T-cell (primary cell): ENCODE results near the gene STAB1. TPM values are rescaled to one million over a fixed set of nuclear protein-coding genes. Genes with fewer than 3 reads are reported as not detected.
A peak's percentile ranks its signal among the peaks of the same experiment; 100 is the strongest.

Experiments used
- ATAC-seq, 4 experiments: fragments of 200-7000 bp in 3 of 4; fragments of 150-1000 bp in 1 of 4; cut with Tn5 transposase; replicated peaks in 1 of 4; 1 replicate in 3 of 4; 2 replicates in 1 of 4; pipeline ENCODE4 v1.10.0; 2021; ENCODE audit warnings: moderate library complexity in 3 of 4, mild to moderate bottlenecking in 2 of 4, moderate number of reproducible peaks in 1 of 4
- CTCF ChIA-PET, 2 donors: fragments of 300-600 bp; sonication (Branson Sonifier 250); formaldehyde crosslinking; loops; one replicate each; lab custom pipeline; 2022; ENCODE audit warnings: antibody characterized with exemption in 2 of 2; lab: Charles Lee
- POLR2A ChIA-PET, 2 donors: fragments of 300-600 bp; sonication (Branson Sonifier 250); formaldehyde crosslinking; loops; one replicate each; lab custom pipeline; 2022; ENCODE audit warnings: antibody characterized with exemption in 2 of 2; lab: Charles Lee
- DNase-seq, 35 experiments: peaks; one replicate each; pipeline versions ENCODE4 v3.0.0 to v3.0.0-alpha.2; 2013 to 2023
- H3K27ac ChIP-seq: one replicate; pipeline ENCODE4 v1.5.1; 2013; ENCODE audit warnings: low read length
- H3K27me3 ChIP-seq, 2 experiments: replicated peaks in 1 of 2; 1 replicate in 1 of 2; 2 replicates in 1 of 2; pipeline versions ENCODE4 v1.6.1 to v1.7.0; 2013; ENCODE audit warnings: low read length in 1 of 2, mixed read lengths in 1 of 2; ENCODE audit not compliant: control insufficient read depth in 2 of 2, insufficient read depth in 2 of 2; ENCODE audit errors: extremely low read depth in 1 of 2
- H3K36me3 ChIP-seq, 2 donors: 1 replicate in 1 of 2; 2 replicates in 1 of 2; pipeline versions ENCODE4 v1.6.1 to v1.7.0; 2013; ENCODE audit warnings: low read length in 1 of 2; ENCODE audit not compliant: control insufficient read depth in 2 of 2, insufficient read depth in 1 of 2; ENCODE audit errors: extremely low read depth in 1 of 2
- H3K4me1 ChIP-seq, 2 experiments: 1 replicate in 1 of 2; 2 replicates in 1 of 2; pipeline versions ENCODE4 v1.6.1 to v1.7.0; 2013; ENCODE audit warnings: low read length in 2 of 2, mixed read lengths in 1 of 2; ENCODE audit not compliant: insufficient read depth in 2 of 2, control insufficient read depth in 1 of 2; ENCODE audit errors: extremely low read depth in 1 of 2
- H3K4me3 ChIP-seq, 2 donors: 1 replicate in 1 of 2; 2 replicates in 1 of 2; pipeline versions ENCODE4 v1.5.1 to v1.7.0; 2013; ENCODE audit warnings: mild to moderate bottlenecking in 2 of 2, low read length in 1 of 2, moderate library complexity in 1 of 2; ENCODE audit not compliant: control insufficient read depth in 1 of 2; ENCODE audit errors: extremely low read depth in 1 of 2
- H3K9me3 ChIP-seq: 2 replicates; pipeline ENCODE4 v1.7.0; 2013
- H3K27ac Mint-ChIP-seq, 2 donors: one replicate each; pipeline ENCODE4 v1.8.0; 2020 to 2021; ENCODE audit warnings: mild to moderate bottlenecking in 2 of 2, mixed read lengths in 2 of 2
- H3K27me3 Mint-ChIP-seq, 2 donors: one replicate each; pipeline ENCODE4 v1.8.0; 2021 to 2022; ENCODE audit warnings: mixed read lengths in 2 of 2
- H3K36me3 Mint-ChIP-seq: one replicate; pipeline ENCODE4 v1.8.0; 2021; ENCODE audit warnings: mixed read lengths
- H3K4me1 Mint-ChIP-seq, 3 donors: one replicate each; pipeline ENCODE4 v1.8.0; 2020 to 2022; ENCODE audit warnings: mixed read lengths in 3 of 3, mild to moderate bottlenecking in 1 of 3
- H3K4me3 Mint-ChIP-seq, 3 donors: one replicate each; pipeline ENCODE4 v1.8.0; 2020 to 2022; ENCODE audit warnings: mild to moderate bottlenecking in 3 of 3, mixed read lengths in 3 of 3, moderate library complexity in 3 of 3
- H3K9me3 Mint-ChIP-seq, 3 donors: one replicate each; pipeline ENCODE4 v1.8.0; 2020 to 2022; ENCODE audit warnings: mixed read lengths in 3 of 3
- WGBS: methylation state at CpG from one replicate; pipeline ENCODE4 v1.1.5; 2013; ENCODE audit warnings: missing lambda C conversion rate; ENCODE audit not compliant: insufficient coverage; 5-methylcytosine and 5-hydroxymethylcytosine counted together
- total RNA-seq, 35 experiments: library from RNA in 6 of 35; stranded (reverse) in 6 of 35; fragments of 120-200 nt in 1 of 35; gene quantifications; one replicate each; pipeline versions ENCODE4 v1.2.1 to v1.2.4 and lab custom pipeline; 2013 to 2026

STAB1 gene
- total RNA-seq, 5 donors from 2014 or later (not counting 1 experiment from before 2014, with no cell fraction given): 0.38 to 2.2 (median 1.7) TPM

DNA sequence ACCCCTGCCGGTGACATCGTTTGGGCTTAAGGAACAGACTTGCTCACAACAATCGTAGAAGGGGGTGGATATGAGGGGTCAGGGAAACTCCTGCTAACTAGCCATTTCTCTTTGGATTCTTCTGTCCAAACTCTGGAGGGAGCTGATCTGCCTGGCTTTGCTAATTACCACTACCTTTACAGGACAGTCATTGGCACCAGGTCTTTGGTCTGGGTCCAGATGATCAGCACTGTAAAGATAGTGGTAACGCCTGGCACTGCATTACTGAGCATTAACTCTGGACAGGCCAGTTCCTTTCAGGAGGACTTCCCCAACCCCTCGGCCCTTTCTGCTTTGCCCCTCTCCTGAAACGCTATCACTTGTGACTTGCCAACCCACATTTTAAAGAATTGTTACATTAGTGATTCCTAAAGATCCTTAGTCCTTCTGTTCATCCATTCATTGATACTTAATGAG, 42.1 kb downstream of the STAB1 start:
- Mint-ChIP-seq H3K9me3 (no peaks in the 10 kb centered on the region), H3K27ac (peak overlapping the region; percentile 98 to 99), H3K4me3 (peak overlapping the region; percentile 96 to 100 (median 99)), H3K36me3 (peaks cover 25% of the 10 kb centered on the region), H3K27me3 (no peaks in the 10 kb centered on the region), H3K4me1 (peaks cover 52 to 61% (median 57%) of the 10 kb centered on the region in 3 donors)
- no peak for DNase-seq
- H3K9me3 ChIP-seq: no peaks in the 10 kb centered on the region
- no peak for ATAC-seq
- H3K27me3 ChIP-seq: peaks cover 0 to 20% of the 10 kb centered on the region in 2 experiments
- peaks cover 0 to 2% of the 10 kb centered on the region in 2 donors for H3K36me3 ChIP-seq
- CTCF ChIA-PET: interaction anchor here in 1 of 2 donors (0.7 kb wide), 1 partner anchor 46 kb away, joined by 4 read pairs; no protein-coding TSS in a partner anchor
- H3K4me3 ChIP-seq: peak overlapping the region; percentile 76 to 91
- H3K4me1 ChIP-seq: peaks cover 22 to 57% of the 10 kb centered on the region in 2 experiments
- WGBS: 20% methylated on average over 1 of the region's 6 CpGs
- peak overlapping the region; percentile 58 for H3K27ac ChIP-seq
- POLR2A ChIA-PET: no interaction called here

- peak in 1 of 35 experiments; percentile 12 for DNase-seq
- CTCF ChIA-PET: interaction anchor here in 1 of 2 donors (0.7 kb wide), 1 partner anchor 47 kb away, joined by 4 read pairs; no protein-coding TSS in a partner anchor
- H3K27me3 ChIP-seq: peaks cover 0 to 13% of the 10 kb centered on the region in 2 experiments
- H3K4me3 Mint-ChIP-seq: peak overlapping the region; percentile 96 to 100 (median 99)
- peaks cover 22 to 51% of the 10 kb centered on the region in 2 experiments for H3K4me1 ChIP-seq
- no peaks in the 10 kb centered on the region for H3K27me3 Mint-ChIP-seq
- H3K36me3 ChIP-seq: peaks cover 0 to 2% of the 10 kb centered on the region in 2 donors
- POLR2A ChIA-PET: no interaction called here
- H3K27ac ChIP-seq: no peak overlapping the region
- H3K36me3 Mint-ChIP-seq: peaks cover 25% of the 10 kb centered on the region
- peak overlapping the region; percentile 98 to 99 for H3K27ac Mint-ChIP-seq
- H3K4me3 ChIP-seq: peak overlapping the region in 1 of 2 donors; percentile 76
- WGBS: 71% methylated on average over 5 of the region's 7 CpGs
- no peak for ATAC-seq
- H3K9me3 Mint-ChIP-seq: no peaks in the 10 kb centered on the region
- peaks cover 48 to 56% (median 52%) of the 10 kb centered on the region in 3 donors for H3K4me1 Mint-ChIP-seq
- no peaks in the 10 kb centered on the region for H3K9me3 ChIP-seq
These were observed 42.7 kb downstream of the STAB1 start for GRCh38 chr3:52537726-52538421.

DNA sequence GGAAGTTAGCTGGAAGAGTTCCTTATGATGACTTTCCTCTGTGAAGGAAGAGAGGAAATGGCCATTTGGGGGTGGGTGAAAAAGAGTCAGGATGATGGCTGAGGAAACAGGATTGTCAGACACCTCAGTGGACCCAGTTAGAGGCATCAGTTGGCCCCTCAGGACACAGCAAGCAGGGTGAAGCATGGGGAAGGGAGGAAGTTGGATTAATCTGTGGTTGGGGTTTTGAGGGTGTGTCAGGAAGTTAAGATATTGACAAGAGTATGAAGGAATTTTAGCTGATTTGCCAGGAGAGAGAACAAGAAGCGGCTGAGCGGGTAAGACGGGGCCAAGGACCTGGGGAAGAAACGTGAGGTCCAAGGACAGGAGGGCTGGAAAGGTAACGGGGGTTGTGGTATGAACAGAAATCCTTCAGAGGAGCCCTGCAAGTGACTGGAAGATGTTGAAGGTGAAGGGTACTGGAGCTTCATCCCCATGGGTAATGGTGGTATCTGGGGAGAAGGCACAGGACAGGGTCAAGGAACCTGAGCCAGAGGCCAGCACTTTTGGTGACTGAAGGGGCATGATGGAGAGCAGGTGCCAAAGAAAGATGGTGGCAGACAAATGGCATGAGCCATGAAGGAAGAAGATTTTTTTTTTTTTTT, 44.0 kb downstream of the STAB1 start:
- peaks cover 48 to 56% (median 52%) of the 10 kb centered on the region in 3 donors for H3K4me1 Mint-ChIP-seq

DNA sequence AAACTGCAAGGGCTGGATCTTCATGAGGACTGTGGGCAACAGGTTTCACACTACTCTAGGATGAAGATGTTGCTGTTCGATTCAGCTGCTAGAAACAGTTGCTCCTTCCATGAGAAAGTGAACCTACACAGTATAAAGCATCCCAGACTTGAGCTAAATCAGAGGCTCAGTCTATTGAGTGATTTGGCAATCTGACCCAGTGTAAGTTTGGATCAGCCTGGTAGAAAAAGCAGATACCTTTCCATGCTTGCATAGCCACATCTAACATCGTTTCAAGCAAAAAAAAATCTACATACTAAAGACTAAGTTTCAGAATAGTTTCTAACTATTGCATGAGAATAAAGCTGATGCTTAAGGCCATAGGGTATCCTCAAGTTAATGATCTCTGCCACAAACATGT, 45.9 kb downstream of the STAB1 start:
- Mint-ChIP-seq H3K36me3 (peaks cover 32% of the 10 kb centered on the region), H3K4me1 (peaks cover 39 to 44% (median 42%) of the 10 kb centered on the region in 3 donors), H3K9me3 (no peaks in the 10 kb centered on the region), H3K27me3 (no peaks in the 10 kb centered on the region), H3K4me3 (no peak overlapping the region), H3K27ac (peak overlapping the region in 1 of 2 donors; percentile 52)
- no peak for DNase-seq
- Histone ChIP-seq H3K4me3 (no peak overlapping the region), H3K9me3 (no peaks in the 10 kb centered on the region), H3K36me3 (peaks cover 2 to 10% of the 10 kb centered on the region in 2 donors), H3K27ac (no peak overlapping the region), H3K4me1 (peaks cover 18 to 33% of the 10 kb centered on the region in 2 experiments), H3K27me3 (no peaks in the 10 kb centered on the region)
- POLR2A ChIA-PET: no interaction called here
- no CpG with 5 or more reads among the region's 2 CpGs for WGBS
- CTCF ChIA-PET: no interaction called here
- ATAC-seq: no peak

More for the DNA sequence above, 44.0 kb downstream of the STAB1 start:
- CTCF ChIA-PET: no interaction called here
- POLR2A ChIA-PET: no interaction called here
- Histone ChIP-seq H3K27me3 (peaks cover 0 to 7% of the 10 kb centered on the region in 2 experiments), H3K4me1 (peaks cover 22 to 43% of the 10 kb centered on the region in 2 experiments), H3K36me3 (peaks cover 0 to 2% of the 10 kb centered on the region in 2 donors), H3K9me3 (no peaks in the 10 kb centered on the region), H3K4me3 (no peak overlapping the region), H3K27ac (no peak overlapping the region)
- DNase-seq (no peak), ATAC-seq (no peak)
- Mint-ChIP-seq H3K9me3 (no peaks in the 10 kb centered on the region), H3K27me3 (no peaks in the 10 kb centered on the region), H3K27ac (peak overlapping the region; percentile 88 to 92), H3K36me3 (peaks cover 25% of the 10 kb centered on the region), H3K4me3 (peak overlapping the region; percentile 34 to 100 (median 96))
- WGBS: 94% methylated on average over 5 of the region's 5 CpGs

DNA sequence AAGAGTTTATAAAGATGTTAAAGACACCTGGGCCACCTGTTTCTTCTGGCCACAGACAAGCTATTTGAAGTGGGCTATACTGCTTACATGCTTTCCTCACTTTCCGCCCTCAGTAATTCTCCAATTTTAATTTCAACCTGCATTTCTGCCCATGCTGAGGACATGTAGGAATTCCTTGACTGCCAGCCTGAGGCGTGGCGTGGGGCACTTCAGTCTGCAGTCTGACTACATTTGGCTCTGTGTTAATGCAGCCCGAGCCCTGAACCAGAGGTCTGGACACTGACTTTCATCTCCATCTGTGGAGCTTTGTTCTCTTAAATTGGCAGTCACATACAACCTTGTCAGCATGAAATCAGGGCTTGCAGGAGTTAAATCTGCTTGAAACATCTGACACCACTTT, 49.8 kb downstream of the STAB1 start:
- H3K36me3 Mint-ChIP-seq: peaks cover 32% of the 10 kb centered on the region
- no peak for DNase-seq
- H3K9me3 Mint-ChIP-seq: no peaks in the 10 kb centered on the region
- H3K4me3 ChIP-seq: no peak overlapping the region
- ChIA-PET POLR2A (interaction anchor here (0.6 to 0.7 kb wide), 2 partner anchors 10 to 213 kb away, joined by 4 to 6 read pairs; no protein-coding TSS in a partner anchor), CTCF (interaction anchor here in 1 of 2 donors (0.6 kb wide), 1 partner anchor 34 kb away, joined by 3 read pairs; no protein-coding TSS in a partner anchor)
- H3K9me3 ChIP-seq: no peaks in the 10 kb centered on the region
- H3K36me3 ChIP-seq: peaks cover 3 to 35% of the 10 kb centered on the region in 2 donors
- ATAC-seq: no peak
- H3K4me3 Mint-ChIP-seq: no peak overlapping the region
- 97% methylated on average over 4 of the region's 4 CpGs for WGBS
- no peaks in the 10 kb centered on the region for H3K27me3 ChIP-seq
- no peaks in the 10 kb centered on the region for H3K4me1 ChIP-seq
- no peak overlapping the region for H3K27ac Mint-ChIP-seq
- no peak overlapping the region for H3K27ac ChIP-seq
- H3K27me3 Mint-ChIP-seq: no peaks in the 10 kb centered on the region
- peaks cover 3 to 13% (median 11%) of the 10 kb centered on the region in 3 donors for H3K4me1 Mint-ChIP-seq
